K562 (cell line): ENCODE data around the gene TRIM31. TPM values are rescaled to one million over a fixed set of nuclear protein-coding genes. Genes with fewer than 3 reads are reported as not detected.

Experiments used
- ATAC-seq: fragments of 200-7000 bp; cut with Tn5 transposase; 3 replicates; pipeline ENCODE4 v1.9.1; 2020; ENCODE audit warnings: moderate library complexity
- BruUV-seq: library from RNA; stranded (reverse); fragments of 400-500 nt; replicated peaks from 2 replicates; lab custom pipeline; 2021; lab: Mats Ljungman, UMichigan
- CTCF ChIA-PET: fragments of 300-600 bp; formaldehyde crosslinking; extraction: SDS; loops from one replicate; lab custom pipeline; 2021; ENCODE audit warnings: low intra/inter-chr PET ratio; lab: Yijun Ruan, JAX
- POLR2A ChIA-PET: fragments of 300-600, 350-650 bp; sonication (Branson Sonifier 250); formaldehyde crosslinking; extraction: SDS; loops from one replicate; lab custom pipeline; 2021; ENCODE audit warnings: antibody characterized with exemption, inconsistent platforms; lab: Yijun Ruan, JAX
- DNase-seq, 4 experiments: peaks; one replicate each; pipeline versions ENCODE4 v3.0.0 to v3.0.0-alpha.2; 2011 to 2018; ENCODE audit warnings: low spot score in 3 of 4, mixed read lengths in 3 of 4; ENCODE audit errors: extremely low read depth in 1 of 4
- FAIRE-seq: peaks from 2 replicates; lab custom pipeline; 2011; peaks lifted over from hg19 to GRCh38; lab: Jason Lieb, UNC
- H2AFZ ChIP-seq: 2 replicates; pipeline ENCODE4 v1.6.0; 2011; ENCODE audit warnings: low read depth, low read length, control low read depth, inconsistent platforms
- H3K27ac ChIP-seq: fragments of 200-600 bp; 3 replicates; pipeline ENCODE4 v1.8.0; 2011; ENCODE audit warnings: low read depth, mild to moderate bottlenecking, control low read depth, inconsistent platforms, low read length, moderate library complexity, mixed read lengths; ENCODE audit errors: extremely low read depth
- H3K27me3 ChIP-seq, 2 experiments: fragments of 300-600 bp in 1 of 2; 2 replicates in 1 of 2; 3 replicates in 1 of 2; pipeline versions ENCODE4 v1.6.0 to v1.8.0; 2011; ENCODE audit warnings: inconsistent platforms in 2 of 2, low read length in 2 of 2, mild to moderate bottlenecking in 1 of 2, mixed read lengths in 1 of 2, moderate library complexity in 1 of 2; ENCODE audit not compliant: control insufficient read depth in 2 of 2, insufficient read depth in 2 of 2
- H3K36me3 ChIP-seq: fragments of 300-600 bp; 3 replicates; pipeline ENCODE4 v1.8.0; 2011; ENCODE audit warnings: mild to moderate bottlenecking, low read length, inconsistent platforms; ENCODE audit not compliant: control insufficient read depth, insufficient read depth
- H3K4me1 ChIP-seq, 2 experiments: fragments of 200-600 bp in 1 of 2; replicated peaks in 1 of 2; 2 replicates in 1 of 2; 3 replicates in 1 of 2; pipeline versions ENCODE4 v1.5.1 to v1.8.0; 2011; ENCODE audit warnings: inconsistent platforms in 2 of 2, low read length in 2 of 2, mild to moderate bottlenecking in 1 of 2, mixed read lengths in 1 of 2, moderate library complexity in 1 of 2; ENCODE audit not compliant: control insufficient read depth in 2 of 2, insufficient read depth in 2 of 2
- H3K4me2 ChIP-seq: 2 replicates; pipeline ENCODE4 v1.6.1; 2011; ENCODE audit warnings: low read length, control low read depth, inconsistent platforms, mixed read lengths; ENCODE audit not compliant: insufficient read depth
- H3K4me3 ChIP-seq: fragments of 200-600 bp; sonication (generic), shearing (Covaris generic); 2 replicates; pipeline ENCODE4 v1.5.1; 2016; ENCODE audit warnings: control low read depth, inconsistent platforms
- H3K79me2 ChIP-seq: fragments of 200-600 bp; 3 replicates; pipeline ENCODE4 v1.8.0; 2011; ENCODE audit warnings: low read length, inconsistent platforms; ENCODE audit not compliant: control insufficient read depth, insufficient read depth
- H3K9ac ChIP-seq, 2 experiments: 2 replicates each; pipeline versions ENCODE4 v1.6.0 to v1.6.1; 2011; ENCODE audit warnings: low read depth in 2 of 2, low read length in 2 of 2, control low read depth in 1 of 2, inconsistent platforms in 1 of 2, mild to moderate bottlenecking in 1 of 2, mixed read lengths in 1 of 2; ENCODE audit not compliant: insufficient read depth in 1 of 2
- H3K9me1 ChIP-seq: one replicate; pipeline ENCODE4 v1.6.0; 2011; ENCODE audit warnings: inconsistent platforms, mild to moderate bottlenecking, low read length, moderate library complexity; ENCODE audit not compliant: control insufficient read depth, insufficient read depth
- H3K9me3 ChIP-seq: replicated peaks from 2 replicates; pipeline ENCODE4 v1.5.1; 2011; ENCODE audit warnings: low read depth, low read length, inconsistent platforms; ENCODE audit not compliant: control insufficient read depth, insufficient read depth
- H4K20me1 ChIP-seq: replicated peaks from 2 replicates; pipeline ENCODE4 v1.6.1; 2011; ENCODE audit warnings: low read length, inconsistent platforms, mixed read lengths; ENCODE audit not compliant: control insufficient read depth, insufficient read depth
- CBX3 ChIP-seq, 2 experiments: IDR thresholded peaks; 1 replicate in 1 of 2; 2 replicates in 1 of 2; pipeline ENCODE4 v1.6.1; 2012; ENCODE audit warnings: inconsistent platforms in 2 of 2, low read length in 2 of 2, borderline replicate concordance in 1 of 2, control low read depth in 1 of 2
- CLOCK ChIP-seq: fragments of 250-450 bp; sonication (Bioruptor Pico); IDR thresholded peaks from 2 replicates; pipeline ENCODE4 v1.4.0; 2020; ENCODE audit warnings: mild to moderate bottlenecking, moderate library complexity, borderline replicate concordance
- CXXC5 ChIP-seq: fragments of 250-450 bp; sonication (Bioruptor Pico); IDR thresholded peaks from 2 replicates; pipeline ENCODE4 v1.8.0; 2022; ENCODE audit warnings: inconsistent platforms, mild to moderate bottlenecking, moderate library complexity
- DACH1 ChIP-seq: fragments of 450-650 bp; IDR thresholded peaks from 2 replicates; pipeline ENCODE4 v1.6.1; 2018; ENCODE audit not compliant: partially characterized antibody
- EP300 ChIP-seq: IDR thresholded peaks from 2 replicates; pipeline ENCODE4 v1.6.1; 2012; ENCODE audit warnings: low read length, improper control_type of control experiment
- ERF ChIP-seq: fragments of 450-650 bp; formaldehyde crosslinking; IDR thresholded peaks from 2 replicates; pipeline ENCODE4 v1.4.0; 2020; ENCODE audit warnings: mild to moderate bottlenecking, mixed read lengths
- JUND ChIP-seq, 2 experiments: IDR thresholded peaks; 2 replicates in 1 of 2; 3 replicates in 1 of 2; pipeline ENCODE4 v1.6.1; 2011; ENCODE audit warnings: borderline replicate concordance in 2 of 2, low read depth in 2 of 2, low read length in 2 of 2, improper control_type of control experiment in 1 of 2, missing biosample characterization in 1 of 2, missing genetic modification characterization in 1 of 2, missing genetic modification reagents in 1 of 2
- MEIS2 ChIP-seq: fragments of 450-650 bp; IDR thresholded peaks from 2 replicates; pipeline ENCODE4 v1.6.1; 2014; ENCODE audit warnings: mild to moderate bottlenecking; ENCODE audit not compliant: partially characterized antibody
- PHB ChIP-seq: fragments of 250-450 bp; sonication (Bioruptor Pico); IDR thresholded peaks from 2 replicates; pipeline ENCODE4 v1.5.0; 2021
- TEAD4 ChIP-seq, 2 experiments: sonication (generic) in 1 of 2; formaldehyde crosslinking in 1 of 2; IDR thresholded peaks; 2 replicates each; pipeline versions ENCODE4 v1.6.1 to v1.8.0; 2012 to 2022; ENCODE audit warnings: borderline replicate concordance in 1 of 2, inconsistent platforms in 1 of 2, low read length in 1 of 2, mild to moderate bottlenecking in 1 of 2, missing genetic modification reagents in 1 of 2
- ZFP36 ChIP-seq: fragments of 150-350 bp; IDR thresholded peaks from 2 replicates; pipeline ENCODE4 v1.6.1; 2018; ENCODE audit warnings: low read length, low read depth; ENCODE audit not compliant: partially characterized antibody
- ZNF143 ChIP-seq: sonication (generic); formaldehyde crosslinking; IDR thresholded peaks from 2 replicates; pipeline ENCODE4 v1.9.0; 2022; ENCODE audit warnings: mild to moderate bottlenecking, missing genetic modification reagents
- WGBS: fragments of 100-300 bp; shearing (Covaris generic); methylation state at CpG from one replicate; pipeline ENCODE4 v1.1.6; 2016; ENCODE audit warnings: low coverage, mixed read lengths; ENCODE audit not compliant: insufficient coverage; ENCODE audit errors: missing lambda C conversion rate; 5-methylcytosine and 5-hydroxymethylcytosine counted together
- in situ Hi-C: fragments of 300-500 bp; cut with MboI; formaldehyde crosslinking; loops from 4 replicates; pipeline ENCODE4 v1.15.0; 2018; ENCODE audit warnings: inconsistent platforms, mixed read lengths
- intact Hi-C: fragments of 100-400 bp; cut with micrococcal nuclease; formaldehyde crosslinking; loops from 2 replicates; pipeline ENCODE4 v1.14.2; 2022
- polyA plus RNA-seq, 8 experiments: library from polyadenylated mRNA; depleted of rRNA in 4 of 8; stranded (reverse) in 5 of 8; unstranded in 3 of 8; fragments of >200 nt; fragmentation: Nextera tagmentation in 2 of 8; fragmentation: Illumina TruSeq in 1 of 8; extraction: Ambion mirVana in 2 of 8; extraction: Trizol in 1 of 8; gene quantifications; 2 replicates each; pipeline versions ENCODE4 v1.2.1 to v1.2.3, GENCODE V29; 2011 to 2014; ENCODE audit warnings: inconsistent platforms in 1 of 8, missing spikeins in 1 of 8
- total RNA-seq, 7 experiments: library from RNA; depleted of rRNA in 6 of 7; stranded (reverse); fragments of >200 nt in 6 of 7; fragmentation: Illumina TruSeq in 2 of 7; extraction: Trizol in 2 of 7; gene quantifications; 2 replicates each; pipeline versions ENCODE4 v1.2.1 to v1.2.3, GENCODE V29; 2011 to 2021; ENCODE audit warnings: low replicate concordance in 1 of 7
- TF ChIP-seq, protein P1 (sequence below), 3 experiments: IDR thresholded peaks in 2 of 3; conservative IDR thresholded peaks in 1 of 3; 2 replicates each; pipeline ENCODE4 v1.5.1; 2011 to 2012; ENCODE audit warnings: low read length in 3 of 3, mild to moderate bottlenecking in 3 of 3, control low read depth in 2 of 3, improper control_type of control experiment in 1 of 3, inconsistent platforms in 1 of 3, low read depth in 1 of 3, mixed read lengths in 1 of 3, moderate library complexity in 1 of 3; ENCODE audit not compliant: insufficient read depth in 2 of 3

The TRIM31 gene
- total and polyA plus RNA-seq, 9 of the 15 experiments (the other 6 are each of a cell fraction or from before 2014, with no cell fraction given), result not detected

DNA sequence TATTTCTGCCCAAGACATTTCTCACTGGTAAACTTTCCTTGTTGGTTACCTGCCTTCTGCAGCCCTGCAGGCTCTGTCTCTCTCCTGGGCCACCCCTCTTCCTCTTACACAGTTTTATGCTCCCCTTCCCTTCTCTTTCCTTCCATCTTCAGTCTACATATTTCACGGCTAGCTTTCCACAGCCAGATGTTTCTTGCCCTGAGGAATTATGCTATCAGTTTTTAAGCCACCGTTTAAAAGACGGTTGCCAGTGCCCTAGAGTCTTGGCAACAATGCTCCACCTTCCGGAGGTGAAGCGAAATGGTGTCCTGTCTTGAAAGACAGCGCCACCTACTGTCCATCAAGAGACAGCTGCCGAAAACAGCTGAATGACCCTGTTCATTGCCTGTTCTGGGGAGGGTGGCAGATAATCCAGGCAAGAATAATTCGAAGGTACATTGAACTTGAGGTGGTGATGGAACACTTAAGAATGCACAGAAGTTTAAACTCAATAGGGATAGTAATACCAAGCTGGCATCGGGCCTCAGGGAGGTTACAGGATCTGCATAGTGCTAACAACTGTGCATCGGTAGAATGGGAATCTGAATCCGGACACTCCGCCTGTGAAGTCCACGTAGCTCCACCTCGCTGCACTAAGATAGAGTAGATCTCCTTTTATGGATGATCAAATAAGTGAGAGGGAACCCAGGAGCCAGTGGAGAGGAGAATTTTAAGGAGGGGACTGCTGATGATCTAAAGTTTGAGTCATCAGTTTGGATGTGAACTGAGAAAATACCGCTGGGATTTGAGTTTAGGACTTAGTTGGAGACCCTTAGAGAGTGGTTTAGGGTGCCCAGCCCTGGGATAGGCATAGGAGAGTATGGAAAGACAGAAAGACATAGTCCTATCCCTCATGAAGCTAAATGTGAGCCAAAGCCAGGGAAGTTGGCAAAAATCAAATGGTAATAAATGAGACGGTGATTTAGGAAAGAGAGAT lies 18.3 kb upstream of the TRIM31 start:
- ChIA-PET CTCF (interaction anchor here (0.6 to 4.4 kb wide), 9 partner anchors 13 to 322 kb away, joined by 3 to 66 read pairs (median 4); no protein-coding TSS in a partner anchor), POLR2A (interaction anchor here (1.0 to 1.5 kb wide), 3 partner anchors 29 to 393 kb away, joined by 3 to 5 read pairs (median 3); no protein-coding TSS in a partner anchor)
- H3K9ac ChIP-seq, result no peak overlapping the region
- H3K4me2 ChIP-seq, result no peak overlapping the region
- in situ Hi-C loops, result no loop called here
- DNase-seq, result peak; percentile 81 to 89 (median 86)
- ATAC-seq, result peak; percentile 97
- H3K27ac ChIP-seq, result no peak overlapping the region
- intact Hi-C loops, result loop anchor here (1.0 to 2.0 kb wide), 3 partner anchors 28 to 282 kb away; no protein-coding TSS in a partner anchor
- FAIRE-seq, result peak; percentile 99
- peak overlapping the region; percentile 77 for H2AFZ ChIP-seq
- H3K36me3 ChIP-seq, result no peaks in the 10 kb centered on the region
- no peaks in the 10 kb centered on the region for H3K9me1 ChIP-seq
- H3K9me3 ChIP-seq, result no peaks in the 10 kb centered on the region
- 14% methylated on average over 16 of the region's 16 CpGs for WGBS
- peaks cover 8 to 30% of the 10 kb centered on the region in 2 experiments; a peak in 3 of 5 replicates for H3K27me3 ChIP-seq
- BruUV-seq, result no TSS peak
- no peak overlapping the region for H3K4me3 ChIP-seq
- no peaks in the 10 kb centered on the region for H4K20me1 ChIP-seq
- H3K4me1 ChIP-seq, result peaks cover 4 to 8% of the 10 kb centered on the region in 2 experiments; a peak in 4 of 5 replicates
- no peaks in the 10 kb centered on the region for H3K79me2 ChIP-seq
- peak in 1 of 2 experiments; percentile 75; a peak in 1 of 3 replicates for TF ChIP-seq CBX3 (IDR thresholded peaks at IDR 0.05; ENCODE audit: borderline replicate concordance in 1 of 2, low read length in 2 of 2)
- peak; percentile 20 for TF ChIP-seq ZFP36
- peak; percentile 47 for TF ChIP-seq MEIS2
- TF ChIP-seq JUND (IDR thresholded peaks at IDR 0.05; ENCODE audit: borderline replicate concordance, low read depth, low read length), result peak; percentile 61; the same call in 1 of the 2 replicates
- TF ChIP-seq JUND (tag; IDR thresholded peaks at IDR 0.05; ENCODE audit: borderline replicate concordance, low read depth, low read length), result no peak
- no peak for TF ChIP-seq ZNF143 (CRISPR knock-in tag)
- TF ChIP-seq CLOCK (CRISPR knock-in tag), result no peak
- peak; percentile 38; the same call in 1 of the 2 replicates for TF ChIP-seq TEAD4 (IDR thresholded peaks at IDR 0.05; ENCODE audit: low read length)
- no peak for TF ChIP-seq TEAD4 (CRISPR knock-in tag; IDR thresholded peaks at IDR 0.05; ENCODE audit: borderline replicate concordance)
- 0 out of 2 replicates have a peak, but pooled peaks have one; percentile 20 for TF ChIP-seq ERF
- no peak for TF ChIP-seq PHB (CRISPR knock-in tag)
- TF ChIP-seq, protein P1, sequence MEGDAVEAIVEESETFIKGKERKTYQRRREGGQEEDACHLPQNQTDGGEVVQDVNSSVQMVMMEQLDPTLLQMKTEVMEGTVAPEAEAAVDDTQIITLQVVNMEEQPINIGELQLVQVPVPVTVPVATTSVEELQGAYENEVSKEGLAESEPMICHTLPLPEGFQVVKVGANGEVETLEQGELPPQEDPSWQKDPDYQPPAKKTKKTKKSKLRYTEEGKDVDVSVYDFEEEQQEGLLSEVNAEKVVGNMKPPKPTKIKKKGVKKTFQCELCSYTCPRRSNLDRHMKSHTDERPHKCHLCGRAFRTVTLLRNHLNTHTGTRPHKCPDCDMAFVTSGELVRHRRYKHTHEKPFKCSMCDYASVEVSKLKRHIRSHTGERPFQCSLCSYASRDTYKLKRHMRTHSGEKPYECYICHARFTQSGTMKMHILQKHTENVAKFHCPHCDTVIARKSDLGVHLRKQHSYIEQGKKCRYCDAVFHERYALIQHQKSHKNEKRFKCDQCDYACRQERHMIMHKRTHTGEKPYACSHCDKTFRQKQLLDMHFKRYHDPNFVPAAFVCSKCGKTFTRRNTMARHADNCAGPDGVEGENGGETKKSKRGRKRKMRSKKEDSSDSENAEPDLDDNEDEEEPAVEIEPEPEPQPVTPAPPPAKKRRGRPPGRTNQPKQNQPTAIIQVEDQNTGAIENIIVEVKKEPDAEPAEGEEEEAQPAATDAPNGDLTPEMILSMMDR (IDR thresholded peaks at IDR 0.05 in 2 of 3, conservative IDR thresholded peaks at IDR 0.05 in 1 of 3; ENCODE audit: insufficient read depth in 2 of 3, low read depth in 1 of 3, low read length in 3 of 3), result peak; percentile 100
- peak; percentile 62 for TF ChIP-seq DACH1
- peak; percentile 34; the same call in 1 of the 2 replicates for TF ChIP-seq CXXC5 (CRISPR knock-in tag)
- peak; percentile 9; the same call in 1 of the 2 replicates for TF ChIP-seq EP300
